HG02870 (cell line): Measurements from ENCODE around the gene FBLN5.
"Not testable (repeated sequence)": the region's sequence is repeated elsewhere in the genome, so short reads cannot be mapped to it uniquely, and the experiment has no call there.

ENCODE experiments used
- ATAC-seq: cut with Tn5 transposase; IDR thresholded peaks from one replicate; pipeline ENCODE4 v1.9.1; 2021; ENCODE audit warnings: mild to moderate bottlenecking, moderate library complexity; ENCODE audit not compliant: unreplicated experiment

The FBLN5 gene

GRCh38 chr14:91888641-91889476 is 58.6 kb downstream of the FBLN5 start:
- ATAC-seq: no peak

GRCh38 chr14:91886961-91887360 is 60.5 kb downstream of the FBLN5 start:
- no peak for ATAC-seq

GRCh38 chr14:91885839-91886238 is 61.7 kb downstream of the FBLN5 start:
- no peak for ATAC-seq

GRCh38 chr14:91885113-91885712 is 62.3 kb downstream of the FBLN5 start:
- ATAC-seq: no peak

GRCh38 chr14:91884664-91885063 is 62.8 kb downstream of the FBLN5 start:
- no peak for ATAC-seq

GRCh38 chr14:91883753-91884152 is 63.7 kb downstream of the FBLN5 start:
- no peak for ATAC-seq

GRCh38 chr14:91882776-91883175 is 64.7 kb downstream of the FBLN5 start:
- ATAC-seq: no peak

- ATAC-seq: no peak
These were observed 65.1 kb downstream of the FBLN5 start for GRCh38 chr14:91882369-91882768.

GRCh38 chr14:91879196-91879595 is 68.3 kb downstream of the FBLN5 start:
- no peak for ATAC-seq

- no peak for ATAC-seq
These were observed 69.2 kb downstream of the FBLN5 start for GRCh38 chr14:91878274-91878673.

GRCh38 chr14:91877376-91877915 is 70.0 kb downstream of the FBLN5 start:
- no peak for ATAC-seq

- ATAC-seq: no peak
These were observed 71.0 kb downstream of the FBLN5 start for GRCh38 chr14:91876492-91876891.

GRCh38 chr14:91875525-91876286 is 71.8 kb downstream of the FBLN5 start:
- no peak for ATAC-seq

GRCh38 chr14:91873471-91874415 is 73.8 kb downstream of the FBLN5 start:
- ATAC-seq: peak; percentile 59

GRCh38 chr14:91872517-91873470 is 74.7 kb downstream of the FBLN5 start:
- ATAC-seq: peak; percentile 10

- peak; percentile 58 for ATAC-seq
These were observed 75.4 kb downstream of the FBLN5 start for GRCh38 chr14:91872011-91872501.

GRCh38 chr14:91871401-91871800 is 76.1 kb downstream of the FBLN5 start:
- ATAC-seq: not testable (repeated sequence)

GRCh38 chr14:91870890-91871289 is 76.6 kb downstream of the FBLN5 start:
- no peak for ATAC-seq

GRCh38 chr14:91870001-91870400 is 77.5 kb downstream of the FBLN5 start:
- no peak for ATAC-seq
